NCI-H2171 treated with DMSO at 0.1 percent for 48 hours (cell line): ENCODE data around the gene CBLB.

ENCODE experiments used
- DNase-seq: peaks from one replicate; lab custom pipeline; 2025; lab: John Stamatoyannopoulos, UW

The CBLB gene

DNA sequence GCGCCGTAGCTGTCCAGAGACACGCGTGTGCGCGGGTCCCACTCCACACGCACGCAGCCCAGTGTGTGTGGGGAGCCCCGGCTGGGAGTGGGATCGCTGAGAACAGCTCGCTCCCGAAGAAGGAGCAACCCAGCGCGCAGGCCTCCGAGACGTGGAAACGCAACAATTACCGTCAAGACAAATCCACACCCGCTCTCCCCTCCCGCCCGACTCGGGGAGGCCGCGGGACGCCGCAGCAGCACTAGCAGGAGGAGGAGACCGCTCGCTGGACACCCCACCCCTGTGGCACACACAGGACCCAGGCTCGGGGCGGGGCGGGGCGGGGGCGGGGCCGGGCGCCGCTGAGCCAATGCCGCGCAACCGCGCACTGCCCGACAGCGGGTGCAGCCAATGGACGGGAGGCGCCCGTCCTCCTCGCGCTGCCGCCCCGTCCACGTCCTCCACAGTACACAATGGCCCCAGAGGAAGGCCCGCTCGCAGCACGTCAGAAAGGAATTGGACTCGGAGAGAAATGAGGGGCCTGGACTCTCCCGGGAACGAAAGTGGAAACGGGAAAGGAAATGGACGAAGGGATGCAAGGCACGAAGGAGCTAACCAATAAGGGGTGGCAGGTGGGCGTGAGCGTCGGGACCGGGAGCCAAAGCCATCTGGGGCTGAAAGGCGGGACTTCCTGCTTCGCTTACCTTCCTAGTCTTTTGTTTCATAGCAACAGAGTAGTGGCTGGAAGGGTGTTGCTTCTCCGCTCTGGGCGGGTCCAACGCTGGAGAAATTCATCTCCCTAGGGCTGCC is at the start of gene CBLB:
Gene CBLB (minus strand): TSS at position 271 of the 789 bp plus-strand sequence. CDS start 1,435 bp downstream, outside the sequence.
- DNase-seq = peak; percentile 98

DNA sequence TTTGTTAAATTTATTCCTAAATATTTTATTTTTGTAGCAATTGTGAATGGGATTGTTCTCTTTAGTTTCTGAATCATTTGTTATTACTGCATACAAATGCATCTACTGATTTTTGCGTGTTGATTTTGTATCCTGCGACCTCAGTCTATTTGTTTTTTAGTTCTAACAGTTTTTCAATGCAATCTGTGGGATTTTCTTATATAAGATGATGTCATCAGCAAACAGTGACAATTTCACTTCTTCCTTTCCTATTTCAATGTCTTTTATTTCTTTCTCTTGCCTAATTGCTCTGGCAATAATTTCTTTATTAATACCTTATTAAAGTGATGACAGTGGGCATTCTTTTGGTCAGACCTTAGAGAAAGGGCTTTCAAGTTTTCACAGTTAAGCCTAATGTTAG is 48.0 kb upstream of the CBLB start:
- no peak for DNase-seq

DNA sequence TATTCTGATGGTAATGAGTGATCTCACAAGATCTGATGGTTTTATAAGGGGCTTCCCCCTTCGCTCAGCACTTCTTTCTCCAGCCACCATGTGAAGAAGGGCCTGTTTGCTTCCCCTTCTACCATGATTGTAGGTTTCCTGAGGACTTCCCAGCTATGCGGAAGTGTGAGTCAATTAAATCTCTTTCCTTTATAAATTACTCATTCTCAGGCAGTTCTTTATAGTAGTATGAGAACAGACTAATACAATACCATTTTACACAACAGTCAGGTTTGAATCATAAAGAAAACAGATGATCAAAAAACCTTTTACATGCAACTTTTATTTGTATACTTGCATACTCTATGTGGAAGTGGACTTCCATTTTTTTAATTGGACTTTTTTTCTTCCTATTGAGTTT is 46.7 kb upstream of the CBLB start:
- DNase-seq = no peak

DNA sequence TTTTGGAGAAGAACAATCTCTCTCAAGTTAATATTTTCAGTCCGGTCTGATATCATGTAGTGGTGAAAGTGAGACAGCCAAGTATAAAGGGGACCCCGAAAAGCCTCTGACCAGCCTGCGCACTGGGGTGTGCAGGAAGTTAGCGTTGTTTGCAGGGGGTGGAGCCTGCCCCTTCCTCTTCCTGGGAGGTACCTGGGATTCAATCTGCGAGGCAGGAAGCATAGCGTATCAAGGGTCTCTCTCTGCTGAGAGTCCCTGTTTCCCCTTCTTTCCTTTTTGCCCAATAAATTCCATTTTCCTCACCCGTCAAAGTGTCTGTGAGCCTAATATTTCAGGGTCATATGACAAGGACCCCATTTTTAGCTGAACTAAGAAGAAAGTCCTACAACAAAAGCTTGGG is 44.8 kb upstream of the CBLB start:
- no peak for DNase-seq

DNA sequence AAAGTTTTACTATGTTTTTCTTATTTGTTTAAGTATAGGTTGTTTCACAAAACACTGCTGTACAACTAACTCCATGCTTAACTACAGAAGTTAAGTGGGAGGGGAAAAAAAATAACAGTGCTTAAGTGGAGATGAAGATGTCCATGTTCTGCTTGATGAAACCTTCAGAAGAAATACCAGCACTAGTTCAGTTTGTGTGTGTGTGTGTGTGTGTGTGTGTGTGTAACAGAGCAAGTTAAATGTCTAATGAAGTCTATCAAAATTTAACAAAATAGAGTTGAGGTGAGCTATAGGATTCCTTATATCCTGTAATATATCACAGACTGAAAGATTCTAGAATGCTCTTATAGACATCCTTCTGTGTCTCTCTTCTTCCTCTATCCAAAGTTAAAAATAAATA is 44.1 kb upstream of the CBLB start:
- no peak for DNase-seq

DNA sequence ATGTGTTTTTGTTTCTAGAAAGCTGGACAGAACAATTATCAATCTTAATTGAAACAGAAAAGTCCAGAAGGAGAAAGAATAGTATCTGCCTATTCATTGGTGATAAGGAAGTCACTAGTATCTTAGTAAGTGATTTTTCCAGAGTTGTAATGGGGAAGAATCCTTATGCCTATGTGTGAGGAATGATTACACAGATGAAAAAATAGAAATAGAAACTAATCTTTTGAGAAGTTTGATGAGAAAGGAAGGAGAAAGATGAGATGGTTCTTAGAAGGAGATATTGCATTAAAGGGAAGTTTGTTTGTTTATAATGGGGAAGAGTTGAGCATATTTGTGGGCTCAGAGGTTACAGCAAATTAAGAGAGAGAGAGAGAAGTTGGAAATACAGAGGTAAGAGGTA is 42.7 kb upstream of the CBLB start:
- DNase-seq = no peak

DNA sequence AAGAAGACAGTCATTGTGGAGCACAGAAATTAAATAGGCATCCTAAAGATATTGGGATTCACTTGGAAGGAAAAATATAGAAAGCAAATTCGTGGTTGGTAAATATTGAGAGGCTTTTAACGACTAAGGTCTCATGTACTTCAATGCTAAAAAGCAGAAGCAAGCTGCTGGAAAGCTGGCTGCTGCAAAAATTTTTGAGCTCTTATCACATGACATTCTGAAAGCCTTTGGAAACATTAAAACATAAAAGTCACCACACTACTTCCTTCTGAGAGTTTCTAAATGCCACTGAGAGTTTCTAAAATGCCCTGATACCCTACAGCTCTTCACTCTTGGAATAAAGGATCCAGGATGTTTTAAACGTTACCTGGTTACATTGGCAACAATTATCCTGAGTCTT is 39.0 kb upstream of the CBLB start:
- DNase-seq = no peak

DNA sequence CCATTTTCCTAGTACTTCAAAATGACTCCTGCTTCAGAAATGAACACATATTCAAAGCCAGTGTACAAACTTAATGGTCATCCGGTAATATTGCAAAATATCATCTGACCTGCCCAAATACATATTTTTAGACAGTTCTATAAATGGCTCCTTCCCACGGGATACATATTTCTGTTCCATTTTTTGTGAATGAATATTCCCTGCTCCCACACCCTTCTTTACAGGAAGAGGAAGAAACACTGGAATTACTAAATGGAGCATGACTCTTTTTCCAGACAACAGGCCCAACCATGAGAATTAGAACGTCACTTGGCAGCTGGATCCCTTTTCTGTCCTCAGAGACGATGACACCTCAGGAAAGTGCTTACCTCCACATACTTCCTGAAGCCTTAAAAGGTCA is 38.0 kb upstream of the CBLB start:
- DNase-seq = peak; percentile 10

DNA sequence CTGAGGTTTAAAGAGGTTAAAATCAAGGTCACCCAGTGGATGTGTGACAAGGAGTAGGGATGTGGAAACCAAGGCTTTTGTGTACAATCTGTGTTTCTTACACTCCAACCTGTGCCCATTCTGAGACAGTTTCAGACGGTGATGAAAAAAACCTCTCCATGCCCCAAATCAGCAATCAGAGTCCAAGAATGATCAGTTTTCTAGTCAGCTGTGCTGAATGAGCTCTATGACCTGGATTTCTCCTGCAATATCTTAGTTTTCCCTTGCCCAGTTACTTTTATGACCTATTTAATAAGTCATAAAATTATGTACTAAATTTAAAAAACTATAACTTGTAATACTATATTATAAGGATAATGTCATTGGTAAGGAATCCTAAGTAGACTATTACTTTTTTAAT is 37.5 kb upstream of the CBLB start:
- no peak for DNase-seq

DNA sequence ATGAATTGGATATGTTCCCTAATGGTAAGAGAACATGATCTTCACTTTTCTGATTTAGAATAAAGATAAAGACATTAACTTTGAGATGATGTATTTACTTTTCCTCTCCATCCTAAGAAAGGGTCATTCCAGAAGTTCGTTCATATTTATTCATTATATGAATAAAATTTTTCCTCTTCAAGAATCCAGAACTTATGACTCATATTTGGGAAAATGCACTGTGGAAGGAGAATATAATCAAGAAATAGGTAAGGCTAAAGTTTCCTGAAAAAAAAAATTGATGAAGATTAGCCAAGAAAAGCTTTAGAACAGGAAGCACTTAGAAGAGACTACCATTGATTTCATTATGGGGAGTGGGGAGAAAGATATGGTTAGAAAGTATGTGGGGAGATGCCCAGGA is 36.5 kb upstream of the CBLB start:
- no peak for DNase-seq

DNA sequence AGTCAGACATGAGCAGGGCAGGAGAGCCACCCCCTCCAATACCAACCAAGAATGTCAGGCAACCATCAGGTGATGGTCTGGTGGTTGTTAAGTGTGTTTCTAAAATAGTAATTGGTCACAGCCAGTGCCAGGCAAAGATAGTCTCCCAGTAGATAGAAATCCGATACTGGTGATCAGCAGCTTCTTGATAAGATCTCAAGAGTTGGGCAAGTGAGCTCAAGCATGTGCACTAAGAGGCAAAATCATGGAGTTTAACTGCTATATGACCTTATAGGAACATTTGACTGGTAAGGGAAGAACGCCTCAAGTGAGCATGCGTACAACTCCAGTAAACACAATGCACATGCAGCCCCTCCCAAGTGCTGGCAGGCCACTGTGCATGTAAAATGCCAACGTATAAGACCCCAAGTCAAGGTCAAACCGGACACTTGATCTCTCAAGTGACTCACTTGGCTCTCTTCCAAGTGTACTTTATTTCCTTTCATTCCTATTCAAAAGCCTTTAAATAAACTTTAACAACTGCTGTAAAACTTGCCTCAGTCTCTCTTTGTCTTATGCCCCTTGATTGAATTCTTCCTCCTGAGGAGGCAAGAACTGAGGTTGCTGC is 36.0 kb upstream of the CBLB start:
- peak; percentile 57 for DNase-seq

DNA sequence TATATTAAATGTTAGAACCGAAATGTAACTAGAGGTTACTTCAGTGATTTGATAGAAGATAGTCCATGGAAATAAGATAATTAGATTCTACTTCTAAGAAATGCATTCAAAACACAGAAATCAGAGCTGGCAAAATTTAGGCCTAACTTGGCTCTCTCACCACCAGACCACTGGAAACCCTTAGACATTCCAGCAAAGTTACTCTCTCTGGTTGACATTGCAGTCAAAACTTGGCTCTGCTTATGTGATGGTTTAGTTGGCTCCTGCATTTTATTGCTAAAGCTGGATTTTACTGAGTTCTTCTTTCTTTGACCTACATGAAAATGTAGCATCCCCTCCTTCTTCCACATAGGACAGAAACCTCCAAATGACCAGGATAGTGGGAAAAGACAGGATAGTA is 35.4 kb upstream of the CBLB start:
- DNase-seq = no peak

DNA sequence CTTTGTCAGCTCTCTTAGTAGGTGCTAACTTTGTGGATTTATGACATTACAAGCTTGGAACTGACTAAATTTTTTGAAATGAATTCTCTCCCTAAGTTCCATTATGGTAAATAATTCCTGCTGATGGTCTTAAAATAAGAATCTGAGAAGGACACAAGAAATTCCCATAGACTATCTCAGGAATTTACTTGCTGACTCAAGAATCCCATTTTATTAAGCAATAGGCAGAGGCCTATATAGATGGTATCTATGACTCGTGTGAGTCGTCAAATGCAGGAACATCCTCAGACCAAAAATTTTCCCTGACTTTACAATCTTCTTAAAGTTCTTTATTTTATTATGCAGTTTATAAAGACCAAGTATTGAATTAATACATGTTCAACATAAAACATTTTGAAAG is 30.7 kb upstream of the CBLB start:
- DNase-seq = no peak

DNA sequence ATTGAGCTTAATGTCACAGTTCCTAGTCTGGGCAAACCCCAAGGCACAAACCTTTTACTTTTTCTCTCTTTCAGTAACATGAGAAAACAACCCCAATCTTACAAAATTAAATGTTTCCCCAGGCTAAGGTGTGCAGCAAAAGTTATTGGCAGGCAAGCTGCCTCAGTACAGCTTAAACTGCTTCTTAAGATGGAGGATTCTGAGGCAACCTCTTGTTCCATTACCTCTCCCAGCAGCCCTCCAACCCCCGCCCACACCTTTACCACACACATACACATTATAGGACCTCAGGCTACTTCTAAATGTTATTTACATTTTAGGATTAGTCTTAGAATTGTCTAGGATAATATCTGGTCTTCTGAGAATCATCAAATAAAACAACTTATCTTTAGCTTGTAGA is 22.3 kb upstream of the CBLB start:
- DNase-seq = no peak

DNA sequence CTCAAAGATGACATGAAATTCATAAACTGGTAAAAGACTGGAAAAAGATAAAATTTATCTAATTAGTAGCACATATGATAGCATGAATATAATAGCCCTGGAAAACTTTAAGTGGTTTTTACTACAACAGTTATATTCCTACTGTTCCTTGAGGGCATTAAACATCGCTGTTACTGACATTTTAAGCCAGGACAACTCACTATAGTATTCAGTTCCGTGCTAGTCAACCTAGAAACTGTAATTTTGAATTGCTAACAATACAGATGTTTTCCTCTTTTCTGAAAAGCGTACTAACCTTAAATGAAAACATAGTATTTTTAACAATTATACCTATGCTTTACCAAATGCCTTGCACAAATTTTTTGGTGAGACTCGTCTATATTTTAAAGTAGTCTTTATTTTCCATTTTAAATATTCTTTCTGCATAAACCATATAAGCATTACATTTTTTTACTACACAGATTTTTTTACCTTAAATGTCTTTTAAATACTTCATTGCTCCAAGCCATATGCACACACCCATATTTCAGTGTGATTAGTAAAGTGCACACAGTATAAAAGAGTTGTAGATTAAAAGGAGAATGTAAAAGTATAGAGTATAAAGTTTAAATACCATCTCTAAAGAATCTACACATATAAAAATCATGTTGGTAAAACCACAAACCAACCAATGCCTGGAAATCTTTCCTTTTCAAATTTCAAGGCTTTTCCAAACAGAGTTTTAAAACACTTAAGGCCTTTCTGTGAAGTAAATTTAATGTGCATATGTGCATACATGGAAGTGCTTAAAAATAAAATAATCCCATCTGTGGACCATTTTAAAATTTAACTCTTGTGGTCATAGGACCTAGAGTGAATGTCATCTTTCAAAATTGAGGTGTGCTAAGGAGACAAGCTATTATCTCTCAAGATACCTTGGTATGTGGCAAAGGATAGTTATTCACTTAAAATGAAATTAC is 20.1 kb upstream of the CBLB start:
- no peak for DNase-seq

DNA sequence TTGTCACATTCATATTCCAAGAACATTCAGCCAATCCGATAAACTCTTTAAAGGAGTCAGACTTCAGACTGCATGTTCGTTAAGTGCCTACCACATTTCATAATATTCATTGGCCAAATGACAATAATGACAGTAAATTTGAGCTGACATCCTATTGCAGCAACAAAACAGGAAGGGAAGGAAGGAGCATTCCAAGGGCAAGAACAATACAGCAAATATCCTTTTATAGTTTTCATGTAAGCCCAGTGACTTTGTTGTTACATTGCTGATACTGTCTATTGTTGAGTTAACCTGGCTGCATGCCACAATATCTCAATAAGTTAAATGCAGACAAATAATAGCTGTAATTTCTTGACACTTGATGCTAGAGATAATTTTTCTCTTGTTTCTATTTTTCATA is 16.4 kb upstream of the CBLB start:
- DNase-seq = no peak

DNA sequence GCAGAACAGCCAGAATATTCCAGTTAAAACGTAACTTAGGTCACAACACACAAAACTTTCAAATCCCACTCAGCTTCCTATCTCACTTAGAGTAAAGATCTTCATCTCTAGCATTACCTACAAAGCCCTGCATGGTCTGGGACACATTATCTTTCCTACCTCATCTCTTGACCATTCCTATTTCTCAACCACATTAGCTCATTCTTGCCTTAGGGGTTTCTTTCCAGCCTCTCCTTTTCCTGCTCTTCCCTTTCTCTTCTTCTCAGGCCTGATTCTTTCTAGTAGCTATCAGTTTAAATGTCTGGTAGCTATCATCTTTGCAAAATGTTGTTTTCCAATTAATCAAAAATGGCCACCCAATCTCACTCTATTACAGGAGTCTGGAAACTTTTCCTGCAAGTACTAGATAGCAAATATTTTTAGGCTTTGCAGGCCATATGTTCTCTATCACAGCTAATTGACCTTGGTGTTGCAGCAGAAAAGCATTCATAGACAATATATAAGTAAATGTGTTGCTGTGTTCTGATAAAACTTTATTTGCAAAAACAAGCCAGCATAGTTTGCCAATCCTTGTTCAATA is 15.1 kb upstream of the CBLB start:
- DNase-seq = no peak

DNA sequence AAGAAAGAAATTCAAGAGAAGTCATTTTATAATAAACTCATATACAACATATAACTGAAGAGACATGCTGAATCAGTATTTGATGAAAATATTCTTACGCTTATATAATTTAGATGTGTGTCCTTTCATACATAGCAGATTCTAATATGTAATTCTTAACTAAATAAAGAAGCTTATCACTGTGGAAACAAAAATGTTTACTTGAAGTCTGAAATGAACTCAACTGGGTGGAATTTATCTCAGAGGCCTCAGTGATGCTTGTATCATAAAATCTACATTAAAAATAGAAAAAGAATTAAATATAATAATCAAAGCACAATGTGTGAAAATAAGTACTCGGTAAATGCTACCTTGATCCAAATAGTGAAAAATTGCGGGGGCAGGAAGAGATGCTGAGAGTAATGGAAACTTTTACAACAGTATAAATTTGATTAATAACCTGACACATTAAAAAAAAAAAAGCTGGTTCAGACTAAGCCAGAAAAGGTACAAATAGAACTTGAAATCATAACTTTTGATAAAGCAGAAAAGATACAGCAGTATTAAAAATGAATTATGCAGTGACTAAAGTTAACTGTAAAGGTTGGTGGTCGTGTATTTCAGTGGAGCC is 12.0 kb upstream of the CBLB start:
- DNase-seq = no peak

DNA sequence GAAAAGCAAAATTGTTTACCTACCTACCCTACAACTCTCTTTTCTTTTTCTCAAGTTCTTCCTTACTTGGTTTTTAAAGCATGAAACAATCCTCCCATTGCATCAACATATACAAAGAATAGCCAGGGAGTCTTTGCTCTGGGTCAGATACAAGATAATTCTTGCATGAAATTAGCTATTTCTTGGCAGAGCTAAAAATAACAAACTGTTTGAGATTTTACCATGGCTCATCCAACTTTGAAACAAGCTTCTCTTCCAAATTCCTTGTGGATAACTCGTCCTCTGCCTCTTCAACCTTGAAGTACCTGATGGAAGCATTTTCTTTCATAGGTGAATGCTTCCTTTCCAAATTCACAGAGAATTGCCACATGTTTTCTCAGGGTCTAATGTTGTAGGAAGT is 9.2 kb upstream of the CBLB start:
- DNase-seq = no peak

DNA sequence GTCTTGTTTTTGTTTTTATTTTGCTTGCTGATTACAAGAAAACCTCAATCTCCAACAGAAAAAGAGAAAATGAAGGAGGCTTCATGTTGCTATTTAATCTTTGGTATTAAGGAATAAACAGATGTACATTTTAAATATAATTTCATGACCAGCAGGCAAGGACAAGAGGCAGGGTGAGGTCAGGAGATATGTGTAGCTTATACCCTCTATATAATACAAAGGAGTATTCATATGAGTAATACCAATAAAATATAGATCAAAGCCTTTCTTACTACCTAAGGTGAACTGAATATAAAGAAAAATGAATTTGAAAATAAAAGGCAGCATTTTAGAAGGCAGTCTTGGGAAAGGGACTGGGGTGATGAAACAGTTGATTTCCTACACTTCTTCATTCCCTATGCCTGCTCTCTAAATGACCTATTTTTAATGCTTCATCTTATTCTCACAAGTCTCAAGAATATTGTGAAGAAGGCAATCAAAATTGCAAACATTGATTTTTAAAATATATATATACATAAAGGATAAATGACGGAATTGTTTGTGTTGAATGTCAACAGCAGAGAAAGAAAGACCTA is 8.6 kb upstream of the CBLB start:
- DNase-seq = no peak

DNA sequence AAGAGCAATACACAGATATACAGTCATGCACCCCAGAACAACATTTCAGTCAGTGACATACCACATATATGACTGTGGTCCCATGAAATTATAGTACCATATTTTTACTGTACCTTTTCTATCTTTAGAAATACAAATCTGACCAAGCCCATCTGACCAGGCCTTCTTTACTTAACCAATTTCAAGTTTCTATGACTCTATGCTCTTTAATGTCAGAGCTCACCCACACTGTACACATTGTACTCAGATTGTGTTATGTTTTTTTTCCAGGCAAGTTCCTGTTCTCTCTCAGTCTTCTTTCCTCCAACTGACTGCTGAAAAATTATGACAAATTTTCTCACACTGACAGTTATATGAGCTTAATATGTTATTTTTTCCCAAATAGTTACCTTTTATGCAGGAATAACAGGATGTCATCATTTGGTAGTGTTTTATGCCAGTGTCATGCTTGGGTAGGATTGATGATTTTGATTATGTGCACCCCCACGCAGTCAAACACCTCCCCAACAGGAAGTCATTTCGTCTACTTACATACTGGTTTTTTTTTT is 8.0 kb upstream of the CBLB start:
- DNase-seq = no peak
